H1 (cell line): ENCODE measurements around the gene KLHL30. TPM values are rescaled to one million over a fixed set of nuclear protein-coding genes. Genes with fewer than 3 reads are reported as not detected.

Source experiments
- CTCF ChIA-PET: fragments of 300-600 bp; sonication (Branson Sonifier 250); formaldehyde crosslinking; loops from one replicate; lab custom pipeline; 2021; ENCODE audit not compliant: partially characterized antibody; lab: Charles Lee
- POLR2A ChIA-PET: fragments of 300-600 bp; sonication (Branson Sonifier 250); formaldehyde crosslinking; loops from one replicate; lab custom pipeline; 2021; ENCODE audit warnings: inconsistent platforms; ENCODE audit not compliant: partially characterized antibody; lab: Charles Lee
- DNase-seq, 2 experiments: peaks; one replicate each; pipeline versions ENCODE4 v3.0.0 to v3.0.0-alpha.2; 2010 to 2022; ENCODE audit warnings: low spot score in 2 of 2, low read depth in 1 of 2, mixed read lengths in 1 of 2
- FAIRE-seq: peaks from 2 replicates; lab custom pipeline; 2011; peaks lifted over from hg19 to GRCh38; lab: Jason Lieb, UNC
- H2AFZ ChIP-seq: 2 replicates; pipeline ENCODE4 v1.8.1; 2012; ENCODE audit warnings: low read length, inconsistent platforms
- H2AK5ac ChIP-seq: 2 replicates; pipeline ENCODE4 v1.6.1; 2013; ENCODE audit warnings: low read depth, low read length
- H2BK120ac ChIP-seq: replicated peaks from 2 replicates; pipeline ENCODE3; 2013; ENCODE audit warnings: low read depth, low read length, inconsistent platforms
- H2BK12ac ChIP-seq: 2 replicates; pipeline ENCODE4 v1.6.1; 2013; ENCODE audit warnings: low read depth, low read length
- H2BK15ac ChIP-seq: 2 replicates; pipeline ENCODE4 v1.6.1; 2013; ENCODE audit warnings: low read length
- H2BK20ac ChIP-seq: 2 replicates; pipeline ENCODE4 v1.6.1; 2013; ENCODE audit warnings: low read length
- H2BK5ac ChIP-seq: 2 replicates; pipeline ENCODE4 v1.6.1; 2013; ENCODE audit warnings: low read depth, low read length
- H3K14ac ChIP-seq: 2 replicates; pipeline ENCODE4 v1.6.1; 2013; ENCODE audit warnings: inconsistent platforms; ENCODE audit not compliant: insufficient read length
- H3K18ac ChIP-seq: 2 replicates; pipeline ENCODE4 v1.6.1; 2013; ENCODE audit warnings: low read length; ENCODE audit errors: extremely low read depth
- H3K23ac ChIP-seq: 2 replicates; pipeline ENCODE4 v1.6.1; 2013; ENCODE audit warnings: inconsistent platforms; ENCODE audit not compliant: insufficient read length
- H3K23me2 ChIP-seq: 2 replicates; pipeline ENCODE4 v1.6.1; 2013; ENCODE audit warnings: low read depth, low read length
- H3K27ac ChIP-seq: 2 replicates; pipeline ENCODE4 v1.6.1; 2011; ENCODE audit warnings: low read depth, low read length, inconsistent platforms
- H3K27me3 ChIP-seq, 4 experiments: replicated peaks in 1 of 4; 1 replicate in 1 of 4; 2 replicates in 3 of 4; pipeline versions ENCODE4 v1.6.1 to v1.8.1; 2011 to 2013; ENCODE audit warnings: low read length in 3 of 4, mild to moderate bottlenecking in 3 of 4, inconsistent platforms in 2 of 4, mixed read lengths in 2 of 4, moderate library complexity in 1 of 4; ENCODE audit not compliant: control insufficient read depth in 3 of 4, insufficient read depth in 3 of 4; ENCODE audit errors: extremely low read depth in 1 of 4
- H3K36me3 ChIP-seq, 4 experiments: 2 replicates each; pipeline versions ENCODE4 v1.6.1 to v1.8.1; 2011 to 2013; ENCODE audit warnings: mild to moderate bottlenecking in 4 of 4, low read length in 3 of 4, moderate library complexity in 2 of 4, control low read depth in 1 of 4, inconsistent platforms in 1 of 4; ENCODE audit not compliant: insufficient read depth in 4 of 4, control insufficient read depth in 2 of 4
- H3K4ac ChIP-seq: replicated peaks from 2 replicates; pipeline ENCODE3; 2013; ENCODE audit warnings: low read length, low read depth, mixed read lengths, inconsistent platforms; ENCODE audit not compliant: insufficient read length
- H3K4me1 ChIP-seq, 4 experiments: replicated peaks in 1 of 4; 1 replicate in 1 of 4; 2 replicates in 3 of 4; pipeline versions ENCODE4 v1.6.1 to v1.8.1; 2011 to 2013; ENCODE audit warnings: low read length in 3 of 4, inconsistent platforms in 2 of 4, mixed read lengths in 1 of 4; ENCODE audit not compliant: insufficient read depth in 4 of 4, control insufficient read depth in 3 of 4
- H3K4me2 ChIP-seq, 2 experiments: 2 replicates each; pipeline versions ENCODE4 v1.6.1 to v1.8.1; 2011 to 2013; ENCODE audit warnings: low read depth in 2 of 2, low read length in 2 of 2, control low read depth in 1 of 2, inconsistent platforms in 1 of 2, mild to moderate bottlenecking in 1 of 2; ENCODE audit not compliant: insufficient read depth in 1 of 2
- H3K4me3 ChIP-seq, 4 experiments: fragments of 200-600, 300-600 bp in 1 of 4; sonication (generic), shearing (Covaris generic), sonication (Bioruptor Twin) in 1 of 4; 2 replicates each; pipeline versions ENCODE4 v1.5.1 to v1.8.1; 2011 to 2016; ENCODE audit warnings: low read length in 4 of 4, low read depth in 3 of 4, control low read depth in 2 of 4, inconsistent platforms in 2 of 4, mild to moderate bottlenecking in 2 of 4, mixed read lengths in 1 of 4, moderate library complexity in 1 of 4; ENCODE audit not compliant: insufficient read depth in 2 of 4; ENCODE audit errors: extremely low read depth in 1 of 4
- H3K56ac ChIP-seq: replicated peaks from 2 replicates; pipeline ENCODE3; 2013; ENCODE audit warnings: low read depth, mild to moderate bottlenecking, mixed read lengths, low read length, inconsistent platforms; ENCODE audit not compliant: insufficient read length
- H3K79me1 ChIP-seq: 2 replicates; pipeline ENCODE4 v1.6.1; 2013; ENCODE audit warnings: low read depth, low read length, control low read depth
- H3K79me2 ChIP-seq, 2 experiments: 2 replicates each; pipeline versions ENCODE4 v1.6.1 to v1.8.1; 2012 to 2013; ENCODE audit warnings: low read length in 2 of 2, mild to moderate bottlenecking in 2 of 2, inconsistent platforms in 1 of 2; ENCODE audit not compliant: insufficient read depth in 2 of 2, control insufficient read depth in 1 of 2
- H3K9ac ChIP-seq, 4 experiments: replicated peaks in 1 of 4; 1 replicate in 1 of 4; 2 replicates in 3 of 4; pipeline versions ENCODE4 v1.6.1 to v1.8.1; 2011 to 2013; ENCODE audit warnings: low read depth in 3 of 4, low read length in 3 of 4, control low read depth in 2 of 4, mild to moderate bottlenecking in 2 of 4, moderate library complexity in 2 of 4, inconsistent platforms in 1 of 4; ENCODE audit errors: extremely low read depth in 1 of 4
- H3K9me3 ChIP-seq, 2 experiments: 2 replicates each; pipeline versions ENCODE4 v1.6.1 to v1.8.1; 2012 to 2013; ENCODE audit warnings: mild to moderate bottlenecking in 2 of 2, moderate library complexity in 2 of 2, control low read depth in 1 of 2, inconsistent platforms in 1 of 2, low read depth in 1 of 2, low read length in 1 of 2, mixed read lengths in 1 of 2; ENCODE audit not compliant: insufficient read depth in 2 of 2
- H4K20me1 ChIP-seq, 2 experiments: replicated peaks in 1 of 2; 2 replicates each; pipeline versions ENCODE3 to v1.8.1; 2011 to 2013; ENCODE audit warnings: inconsistent platforms in 2 of 2, low read length in 2 of 2, mild to moderate bottlenecking in 1 of 2; ENCODE audit not compliant: insufficient read depth in 2 of 2, control insufficient read depth in 1 of 2
- H4K5ac ChIP-seq: 2 replicates; pipeline ENCODE4 v1.6.1; 2013; ENCODE audit warnings: low read length, low read depth, mixed read lengths, inconsistent platforms; ENCODE audit not compliant: insufficient read length
- H4K8ac ChIP-seq: 2 replicates; pipeline ENCODE4 v1.8.0; 2013; ENCODE audit warnings: mild to moderate bottlenecking, moderate library complexity, low read length, inconsistent platforms; ENCODE audit not compliant: insufficient read depth; ENCODE audit errors: extremely low read depth
- H4K91ac ChIP-seq: replicated peaks from 2 replicates; pipeline ENCODE3; 2013; ENCODE audit warnings: low read length, mixed read lengths, inconsistent platforms; ENCODE audit not compliant: insufficient read length
- BACH1 ChIP-seq: IDR thresholded peaks from 2 replicates; pipeline ENCODE4 v1.6.1; 2012; ENCODE audit warnings: low read length, improper control_type of control experiment
- GTF2F1 ChIP-seq: IDR thresholded peaks from 2 replicates; pipeline ENCODE4 v1.6.1; 2012; ENCODE audit warnings: low read depth, low read length, improper control_type of control experiment, borderline replicate concordance
- MAFK ChIP-seq: IDR thresholded peaks from 2 replicates; pipeline ENCODE4 v1.6.1; 2012; ENCODE audit warnings: low read depth, mild to moderate bottlenecking, improper control_type of control experiment, low read length
- POLR2AphosphoS5 ChIP-seq: IDR thresholded peaks from 2 replicates; pipeline ENCODE4 v1.6.1; 2011; ENCODE audit warnings: low read depth, low read length
- SIN3A ChIP-seq, 2 experiments: IDR thresholded peaks in 1 of 2; conservative IDR thresholded peaks in 1 of 2; 2 replicates each; pipeline ENCODE4 v1.6.1; 2011 to 2012; ENCODE audit warnings: low read length in 2 of 2, improper control_type of control experiment in 1 of 2, low read depth in 1 of 2, mild to moderate bottlenecking in 1 of 2
- SIRT6 ChIP-seq: IDR thresholded peaks from one replicate; pipeline ENCODE4 v1.7.1; 2012; ENCODE audit warnings: low read length, inconsistent platforms
- SP1 ChIP-seq: IDR thresholded peaks from 2 replicates; pipeline ENCODE4 v1.6.1; 2011; ENCODE audit warnings: low read depth, low read length
- TAF7 ChIP-seq: optimal IDR thresholded peaks from 2 replicates; pipeline ENCODE3; 2011; ENCODE audit warnings: low read depth, mild to moderate bottlenecking, inconsistent platforms, low read length, moderate library complexity, borderline replicate concordance
- WGBS, 2 experiments: shearing (Covaris generic) in 1 of 2; methylation state at CpG; one replicate each; pipeline versions ENCODE4 v1.1.6 to v1.1.7; 2013 to 2015; ENCODE audit warnings: low lambda C conversion rate in 2 of 2, mixed read lengths in 2 of 2, inconsistent platforms in 1 of 2, low coverage in 1 of 2, missing lambda C conversion rate in 1 of 2; ENCODE audit not compliant: insufficient replicate concordance in 2 of 2, insufficient coverage in 1 of 2, insufficient read length in 1 of 2; ENCODE audit errors: extremely low coverage in 1 of 2, missing lambda C conversion rate in 1 of 2; 5-methylcytosine and 5-hydroxymethylcytosine counted together
- polyA plus RNA-seq, 7 experiments: library from polyadenylated mRNA; depleted of rRNA in 3 of 7; stranded (reverse) in 5 of 7; unstranded in 2 of 7; fragments of >200 nt in 5 of 7; fragments of 200-250 nt in 2 of 7; gene quantifications; 1 replicate in 5 of 7; 2 replicates in 1 of 7; 4 replicates in 1 of 7; pipeline versions ENCODE4 v1.2.1 to v1.2.3, GENCODE V29; 2011 to 2013; ENCODE audit warnings: missing spikeins in 2 of 7, mixed read lengths in 2 of 7
- total RNA-seq: library from RNA; stranded (reverse); fragmentation: NEBNext Ultra II Directional; extraction: Animal tissue kit (Norgen Biotek cat#: 25700); gene quantifications from 2 replicates; pipeline ENCODE4 v1.2.1, GENCODE V29; 2021

KLHL30 gene
- total and polyA plus RNA-seq, 2 of the 8 experiments (the other 6 are each of a cell fraction or from before 2014, with no cell fraction given) = not detected

- 95% methylated on average over 9 of the region's 9 CpGs; no CpG with 5 or more reads in 1 of the 2 experiments for WGBS, 2 experiments
- H3K9me3 ChIP-seq = no peaks in the 10 kb centered on the region
- no peaks in the 10 kb centered on the region; the same call in none of the 2 replicates for H3K79me1 ChIP-seq
- H2AK5ac ChIP-seq = no peak overlapping the region
- H2BK5ac ChIP-seq = no peak overlapping the region
- POLR2A ChIA-PET = no interaction called here
- H2BK15ac ChIP-seq = no peak overlapping the region
- H3K27ac ChIP-seq = no peak overlapping the region
- no peak overlapping the region for H4K91ac ChIP-seq
- no peak overlapping the region for H3K14ac ChIP-seq
- H3K36me3 ChIP-seq = peaks cover 2 to 27% (median 5%) of the 10 kb centered on the region in 4 experiments; a peak in 5 of 8 replicates
- H3K79me2 ChIP-seq = no peaks in the 10 kb centered on the region
- TF ChIP-seq SIN3A (conservative IDR thresholded peaks at IDR 0.05 in 1 of 2, IDR thresholded peaks at IDR 0.05 in 1 of 2; ENCODE audit: low read depth in 1 of 2, low read length in 2 of 2) (no peak), TAF7 (no peak), SP1 (no peak), GTF2F1 (no peak), SIRT6 (no peak), POLR2AphosphoS5 (no peak), MAFK (no peak), BACH1 (no peak)
- TF ChIP-seq, all 59 proteins: peak for 0
- no peak overlapping the region for H3K4ac ChIP-seq
- H3K9ac ChIP-seq = no peak overlapping the region
- H3K4me2 ChIP-seq = no peak overlapping the region
- H2AFZ ChIP-seq = no peak overlapping the region
- no peak overlapping the region for H2BK20ac ChIP-seq
- no peak overlapping the region for H4K8ac ChIP-seq
- no peaks in the 10 kb centered on the region for H3K4me1 ChIP-seq
- no peak overlapping the region for H4K5ac ChIP-seq
- CTCF ChIA-PET = interaction anchor here (1.2 kb wide), 1 partner anchor 33 kb away, joined by 3 read pairs; no protein-coding TSS in a partner anchor
- H4K20me1 ChIP-seq = peaks cover 2 to 19% of the 10 kb centered on the region in 2 experiments
- no peak overlapping the region for H3K56ac ChIP-seq
- no peak overlapping the region for H3K4me3 ChIP-seq
- DNase-seq = no peak
- H3K27me3 ChIP-seq = no peaks in the 10 kb centered on the region
- no peak overlapping the region for H2BK12ac ChIP-seq
- no peak for FAIRE-seq
- no peaks in the 10 kb centered on the region for H3K23me2 ChIP-seq
- H3K23ac ChIP-seq = no peak overlapping the region
- H3K18ac ChIP-seq = no peak overlapping the region
- H2BK120ac ChIP-seq = no peak overlapping the region
Measured at GRCh38 chr2:238171575-238172187, 33.2 kb downstream of the KLHL30 start.
